ENCODE results near the gene ZNF385D.

ZNF385D gene

DNA sequence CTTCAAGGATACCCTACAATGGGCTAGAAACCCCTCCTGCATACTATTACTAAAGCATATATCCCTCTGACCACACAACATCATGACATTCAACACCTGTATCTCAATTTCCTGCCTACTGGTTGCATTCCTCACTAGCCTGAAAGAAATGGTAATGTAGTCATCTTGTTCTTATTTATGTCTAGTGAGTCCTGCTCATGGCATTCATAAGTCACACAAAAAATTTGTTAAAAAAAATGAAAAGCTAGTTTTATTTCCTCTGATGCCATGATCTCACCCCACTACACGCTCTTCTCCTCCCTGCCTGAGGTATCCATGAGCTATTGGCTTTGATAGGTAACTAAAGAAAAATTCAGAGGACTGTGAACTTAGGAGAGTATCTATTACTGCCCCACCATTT lies 284.5 kb downstream of the ZNF385D start:
- Histone ChIP-seq H4K8ac (ENCODE audit: low read depth, low read length) (no peak overlapping the region), H3K27ac (ENCODE audit: low read depth, low read length) (no peak overlapping the region), H3K4me3 (ENCODE audit: low read depth, low read length) (no peak overlapping the region), H3K9ac (ENCODE audit: low read length) (no peak overlapping the region), H2BK12ac (ENCODE audit: low read length) (no peak overlapping the region), H4K12ac (ENCODE audit: low read depth, low read length) (no peak overlapping the region), H3K4ac (ENCODE audit: low read depth, low read length) (no peak overlapping the region), H3K9me3 (ENCODE audit: insufficient read depth, low read depth, low read length) (no peaks in the 10 kb centered on the region), H3K4me2 (ENCODE audit: low read length) (no peak overlapping the region), H2AK5ac (ENCODE audit: low read length) (no peak overlapping the region), H3K79me2 (ENCODE audit: control insufficient read depth, insufficient read depth, low read length, poor library complexity) (no peaks in the 10 kb centered on the region), H2BK120ac (ENCODE audit: insufficient read depth, low read length, poor library complexity) (no peak overlapping the region), H4K91ac (ENCODE audit: low read depth, low read length) (no peak overlapping the region), H3K36me3 (ENCODE audit: control insufficient read depth in 1 of 2, insufficient read depth in 2 of 2, low read length in 2 of 2) (no peaks in the 10 kb centered on the region), H2AFZ (ENCODE audit: insufficient read depth, low read length, poor library complexity) (no peak overlapping the region), H3K79me1 (ENCODE audit: low read length) (no peaks in the 10 kb centered on the region), H2BK5ac (ENCODE audit: low read depth, low read length, poor library complexity) (no peak overlapping the region), H3K14ac (ENCODE audit: low read length) (no peak overlapping the region), H3K18ac (ENCODE audit: low read length) (no peak overlapping the region), H3K23ac (ENCODE audit: low read length) (no peak overlapping the region), H3K27me3 (ENCODE audit: insufficient read depth, low read length) (no peaks in the 10 kb centered on the region), H3K4me1 (ENCODE audit: control insufficient read depth in 1 of 2, insufficient read depth in 2 of 2, low read length in 2 of 2) (no peaks in the 10 kb centered on the region)
- no peak for DNase-seq
- no CpG with 5 or more reads among the region's 1 CpG for WGBS (ENCODE audit: extremely low coverage, insufficient coverage, insufficient read length)

DNA sequence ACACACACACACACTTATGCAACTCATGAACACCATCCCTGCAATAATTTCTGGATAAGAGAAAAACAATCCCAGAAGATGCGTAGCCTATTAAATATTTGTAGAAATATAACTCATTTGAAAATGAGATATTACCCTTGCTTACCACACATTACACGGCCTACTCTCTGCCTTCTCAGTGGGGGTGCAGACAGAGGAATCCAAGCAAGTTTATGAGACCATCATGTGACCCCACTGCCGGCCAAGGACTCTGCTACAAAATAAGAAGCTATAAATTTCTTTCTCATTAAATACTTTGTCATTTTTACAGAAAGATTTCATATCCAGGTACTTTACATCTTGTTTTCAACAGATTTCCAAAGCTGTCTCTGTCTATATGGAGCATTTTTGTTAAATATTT lies 286.3 kb downstream of the ZNF385D start:
- H3K9me3 ChIP-seq (ENCODE audit: insufficient read depth, low read depth, low read length) = no peaks in the 10 kb centered on the region
- no peaks in the 10 kb centered on the region for H3K27me3 ChIP-seq (ENCODE audit: insufficient read depth, low read length)
- WGBS (ENCODE audit: extremely low coverage, insufficient coverage, insufficient read length) = no CpG with 5 or more reads among the region's 3 CpGs
- no peak overlapping the region for H2AK5ac ChIP-seq (ENCODE audit: low read length)
- H3K4ac ChIP-seq (ENCODE audit: low read depth, low read length) = no peak overlapping the region
- no peak overlapping the region for H4K12ac ChIP-seq (ENCODE audit: low read depth, low read length)
- no peak overlapping the region for H4K91ac ChIP-seq (ENCODE audit: low read depth, low read length)
- H2BK12ac ChIP-seq (ENCODE audit: low read length) = no peak overlapping the region
- no peak overlapping the region for H3K4me2 ChIP-seq (ENCODE audit: low read length)
- H3K4me1 ChIP-seq (ENCODE audit: control insufficient read depth in 1 of 2, insufficient read depth in 2 of 2, low read length in 2 of 2) = no peaks in the 10 kb centered on the region
- no peak overlapping the region for H2AFZ ChIP-seq (ENCODE audit: insufficient read depth, low read length, poor library complexity)
- H3K79me1 ChIP-seq (ENCODE audit: low read length) = no peaks in the 10 kb centered on the region
- H3K14ac ChIP-seq (ENCODE audit: low read length) = no peak overlapping the region
- no peaks in the 10 kb centered on the region for H3K36me3 ChIP-seq (ENCODE audit: control insufficient read depth in 1 of 2, insufficient read depth in 2 of 2, low read length in 2 of 2)
- H3K18ac ChIP-seq (ENCODE audit: low read length) = no peak overlapping the region
- no peak overlapping the region for H2BK5ac ChIP-seq (ENCODE audit: low read depth, low read length, poor library complexity)
- no peak overlapping the region for H3K9ac ChIP-seq (ENCODE audit: low read length)
- H3K23ac ChIP-seq (ENCODE audit: low read length) = no peak overlapping the region
- DNase-seq = no peak
- H3K79me2 ChIP-seq (ENCODE audit: control insufficient read depth, insufficient read depth, low read length, poor library complexity) = no peaks in the 10 kb centered on the region
- H3K27ac ChIP-seq (ENCODE audit: low read depth, low read length) = no peak overlapping the region
- no peak overlapping the region for H4K8ac ChIP-seq (ENCODE audit: low read depth, low read length)
- no peak overlapping the region for H3K4me3 ChIP-seq (ENCODE audit: low read depth, low read length)
- no peak overlapping the region for H2BK120ac ChIP-seq (ENCODE audit: insufficient read depth, low read length, poor library complexity)

DNA sequence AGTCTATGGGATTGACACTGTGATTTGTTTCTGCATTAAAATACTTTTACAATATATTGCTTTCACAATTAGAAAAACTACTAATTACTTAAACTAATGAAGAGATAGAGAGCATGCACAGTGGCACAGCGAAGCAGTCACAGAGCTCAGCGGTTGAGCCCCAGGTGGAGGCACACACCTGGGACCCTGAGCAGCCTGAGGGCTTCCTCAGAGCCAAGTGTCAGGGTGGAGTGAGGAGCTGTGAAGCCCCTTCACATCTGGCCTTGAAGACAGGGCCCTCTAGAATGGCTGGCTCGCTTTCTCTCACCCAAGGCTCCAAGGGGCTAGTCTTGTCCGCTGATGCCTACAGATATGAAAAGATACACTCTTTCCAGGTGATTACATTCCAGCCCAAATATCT lies 287.7 kb downstream of the ZNF385D start:
- Histone ChIP-seq H4K8ac (ENCODE audit: low read depth, low read length) (no peak overlapping the region), H3K4ac (ENCODE audit: low read depth, low read length) (no peak overlapping the region), H3K27me3 (ENCODE audit: insufficient read depth, low read length) (no peaks in the 10 kb centered on the region), H3K4me1 (ENCODE audit: control insufficient read depth in 1 of 2, insufficient read depth in 2 of 2, low read length in 2 of 2) (no peaks in the 10 kb centered on the region), H3K14ac (ENCODE audit: low read length) (no peak overlapping the region), H3K4me3 (ENCODE audit: low read depth, low read length) (no peak overlapping the region), H4K91ac (ENCODE audit: low read depth, low read length) (no peak overlapping the region), H2BK120ac (ENCODE audit: insufficient read depth, low read length, poor library complexity) (no peak overlapping the region), H3K9ac (ENCODE audit: low read length) (no peak overlapping the region), H3K79me1 (ENCODE audit: low read length) (no peaks in the 10 kb centered on the region), H2BK5ac (ENCODE audit: low read depth, low read length, poor library complexity) (no peak overlapping the region), H3K27ac (ENCODE audit: low read depth, low read length) (no peak overlapping the region), H3K79me2 (ENCODE audit: control insufficient read depth, insufficient read depth, low read length, poor library complexity) (no peaks in the 10 kb centered on the region), H3K4me2 (ENCODE audit: low read length) (no peak overlapping the region), H3K23ac (ENCODE audit: low read length) (no peak overlapping the region), H4K12ac (ENCODE audit: low read depth, low read length) (no peak overlapping the region), H2BK12ac (ENCODE audit: low read length) (no peak overlapping the region), H2AK5ac (ENCODE audit: low read length) (no peak overlapping the region), H3K18ac (ENCODE audit: low read length) (no peak overlapping the region), H3K9me3 (ENCODE audit: insufficient read depth, low read depth, low read length) (no peaks in the 10 kb centered on the region), H2AFZ (ENCODE audit: insufficient read depth, low read length, poor library complexity) (no peak overlapping the region), H3K36me3 (ENCODE audit: control insufficient read depth in 1 of 2, insufficient read depth in 2 of 2, low read length in 2 of 2) (no peaks in the 10 kb centered on the region)
- no CpG with 5 or more reads among the region's 4 CpGs for WGBS (ENCODE audit: extremely low coverage, insufficient coverage, insufficient read length)
- DNase-seq = no peak

- Histone ChIP-seq H2BK120ac (ENCODE audit: insufficient read depth, low read length, poor library complexity) (no peak overlapping the region), H3K18ac (ENCODE audit: low read length) (no peak overlapping the region), H2BK5ac (ENCODE audit: low read depth, low read length, poor library complexity) (no peak overlapping the region), H3K79me2 (ENCODE audit: control insufficient read depth, insufficient read depth, low read length, poor library complexity) (no peaks in the 10 kb centered on the region), H3K4me1 (ENCODE audit: control insufficient read depth in 1 of 2, insufficient read depth in 2 of 2, low read length in 2 of 2) (no peaks in the 10 kb centered on the region), H3K4me2 (ENCODE audit: low read length) (no peak overlapping the region), H3K27me3 (ENCODE audit: insufficient read depth, low read length) (no peaks in the 10 kb centered on the region), H3K4ac (ENCODE audit: low read depth, low read length) (no peak overlapping the region), H3K9ac (ENCODE audit: low read length) (no peak overlapping the region), H3K23ac (ENCODE audit: low read length) (no peak overlapping the region), H4K12ac (ENCODE audit: low read depth, low read length) (no peak overlapping the region), H3K4me3 (ENCODE audit: low read depth, low read length) (no peak overlapping the region), H3K9me3 (ENCODE audit: insufficient read depth, low read depth, low read length) (no peaks in the 10 kb centered on the region), H3K14ac (ENCODE audit: low read length) (no peak overlapping the region), H3K27ac (ENCODE audit: low read depth, low read length) (no peak overlapping the region), H2AK5ac (ENCODE audit: low read length) (no peak overlapping the region), H2AFZ (ENCODE audit: insufficient read depth, low read length, poor library complexity) (no peak overlapping the region), H4K8ac (ENCODE audit: low read depth, low read length) (no peak overlapping the region), H3K79me1 (ENCODE audit: low read length) (no peaks in the 10 kb centered on the region), H2BK12ac (ENCODE audit: low read length) (no peak overlapping the region), H4K91ac (ENCODE audit: low read depth, low read length) (no peak overlapping the region), H3K36me3 (ENCODE audit: control insufficient read depth in 1 of 2, insufficient read depth in 2 of 2, low read length in 2 of 2) (no peaks in the 10 kb centered on the region)
- DNase-seq = no peak
Observed at GRCh38 chr3:21462141-21462540, 288.9 kb downstream of the ZNF385D start.

GRCh38 chr3:21457084-21457483 lies 293.9 kb downstream of the ZNF385D start:
- H3K27me3 ChIP-seq (ENCODE audit: insufficient read depth, low read length) = no peaks in the 10 kb centered on the region
- H2AFZ ChIP-seq (ENCODE audit: insufficient read depth, low read length, poor library complexity) = no peak overlapping the region
- no peak overlapping the region for H3K4ac ChIP-seq (ENCODE audit: low read depth, low read length)
- H2BK5ac ChIP-seq (ENCODE audit: low read depth, low read length, poor library complexity) = no peak overlapping the region
- no peak overlapping the region for H4K91ac ChIP-seq (ENCODE audit: low read depth, low read length)
- H3K4me1 ChIP-seq (ENCODE audit: control insufficient read depth in 1 of 2, insufficient read depth in 2 of 2, low read length in 2 of 2) = no peaks in the 10 kb centered on the region
- H3K9me3 ChIP-seq (ENCODE audit: insufficient read depth, low read depth, low read length) = no peaks in the 10 kb centered on the region
- H2AK5ac ChIP-seq (ENCODE audit: low read length) = no peak overlapping the region
- no peak overlapping the region for H3K4me3 ChIP-seq (ENCODE audit: low read depth, low read length)
- no peak overlapping the region for H4K12ac ChIP-seq (ENCODE audit: low read depth, low read length)
- H3K23ac ChIP-seq (ENCODE audit: low read length) = no peak overlapping the region
- H3K79me1 ChIP-seq (ENCODE audit: low read length) = no peaks in the 10 kb centered on the region
- no peak overlapping the region for H2BK120ac ChIP-seq (ENCODE audit: insufficient read depth, low read length, poor library complexity)
- no CpG with 5 or more reads among the region's 5 CpGs for WGBS (ENCODE audit: extremely low coverage, insufficient coverage, insufficient read length)
- H2BK12ac ChIP-seq (ENCODE audit: low read length) = no peak overlapping the region
- no peak overlapping the region for H3K9ac ChIP-seq (ENCODE audit: low read length)
- no peaks in the 10 kb centered on the region for H3K79me2 ChIP-seq (ENCODE audit: control insufficient read depth, insufficient read depth, low read length, poor library complexity)
- H3K36me3 ChIP-seq (ENCODE audit: control insufficient read depth in 1 of 2, insufficient read depth in 2 of 2, low read length in 2 of 2) = no peaks in the 10 kb centered on the region
- H3K18ac ChIP-seq (ENCODE audit: low read length) = no peak overlapping the region
- no peak for DNase-seq
- H4K8ac ChIP-seq (ENCODE audit: low read depth, low read length) = no peak overlapping the region
- H3K27ac ChIP-seq (ENCODE audit: low read depth, low read length) = no peak overlapping the region
- H3K14ac ChIP-seq (ENCODE audit: low read length) = no peak overlapping the region
- H3K4me2 ChIP-seq (ENCODE audit: low read length) = no peak overlapping the region
